Tongue (tissue), 2 donors: ENCODE data around the gene GATA5. TPM values are rescaled to one million over a fixed set of nuclear protein-coding genes. Genes with fewer than 3 reads are reported as not detected.
"Not testable (repeated sequence)": the region's sequence is repeated elsewhere in the genome, so short reads cannot be mapped to it uniquely, and the experiment has no call there.

ENCODE experiments used
- DNase-seq: peaks from one replicate; pipeline ENCODE4 v3.0.0-alpha.2; 2015
- total RNA-seq: library from RNA; depleted of rRNA; stranded (reverse); fragments of >200 nt; gene quantifications from one replicate; pipeline ENCODE4 v1.2.3, GENCODE V29; 2014

Gene GATA5
- total RNA-seq, 1 donor from 2014 or later = not detected

DNA sequence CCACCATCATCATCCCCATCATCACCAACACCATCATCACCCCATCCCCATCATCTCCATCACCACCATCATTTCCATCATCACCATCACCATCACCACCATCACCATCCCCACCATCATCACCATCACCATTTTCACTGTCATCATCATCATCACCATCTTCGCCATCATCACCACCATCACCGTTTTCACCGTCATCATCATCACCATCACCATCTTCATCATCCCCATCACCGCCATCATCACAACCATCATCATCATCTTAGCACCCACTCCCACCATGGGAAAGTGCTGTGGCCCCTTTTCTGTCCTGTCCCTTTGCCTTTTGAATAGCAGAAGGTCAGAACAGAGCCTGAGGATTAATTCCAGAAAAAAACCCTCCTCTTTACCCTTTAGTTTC is 28.5 kb upstream of the GATA5 start:
- DNase-seq = no peak

DNA sequence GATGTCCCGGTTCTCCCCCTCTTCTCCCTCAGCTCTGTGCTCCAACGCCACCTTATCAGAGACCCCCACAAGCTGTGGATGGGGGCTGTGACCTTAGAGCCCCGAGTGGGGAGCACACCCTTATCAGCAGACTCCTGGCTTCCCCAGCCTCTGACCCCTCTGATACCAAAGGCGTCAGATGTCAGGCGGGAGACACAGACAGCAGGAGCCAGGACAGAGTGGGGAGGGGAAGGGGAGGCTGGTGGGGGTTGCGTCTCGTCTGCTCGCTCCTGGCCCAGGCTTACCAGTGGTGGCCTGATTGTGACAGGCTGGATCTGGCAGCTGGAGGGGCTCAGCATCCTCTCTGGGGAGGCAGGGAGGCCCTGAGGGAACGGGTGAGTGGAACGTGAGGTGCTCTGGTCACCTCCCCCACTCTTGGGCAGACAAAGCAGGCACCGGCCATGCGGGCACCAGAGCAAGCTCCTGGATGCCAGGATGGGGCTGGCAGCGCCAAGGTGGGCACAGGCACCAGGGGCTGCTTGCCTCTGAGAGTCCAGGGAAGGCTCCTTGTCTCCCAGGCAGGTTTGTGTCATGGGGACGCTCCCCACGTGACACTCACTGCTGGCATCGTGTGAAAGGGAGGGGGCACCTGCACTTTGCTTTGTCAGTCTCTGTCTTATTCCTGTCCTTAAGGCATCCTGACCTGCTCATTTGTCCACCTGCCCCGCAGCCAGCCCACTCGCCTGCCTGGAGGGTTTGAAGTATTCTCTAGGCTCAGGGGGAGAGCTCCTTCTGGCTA is 27.8 kb upstream of the GATA5 start:
- no peak for DNase-seq

DNA sequence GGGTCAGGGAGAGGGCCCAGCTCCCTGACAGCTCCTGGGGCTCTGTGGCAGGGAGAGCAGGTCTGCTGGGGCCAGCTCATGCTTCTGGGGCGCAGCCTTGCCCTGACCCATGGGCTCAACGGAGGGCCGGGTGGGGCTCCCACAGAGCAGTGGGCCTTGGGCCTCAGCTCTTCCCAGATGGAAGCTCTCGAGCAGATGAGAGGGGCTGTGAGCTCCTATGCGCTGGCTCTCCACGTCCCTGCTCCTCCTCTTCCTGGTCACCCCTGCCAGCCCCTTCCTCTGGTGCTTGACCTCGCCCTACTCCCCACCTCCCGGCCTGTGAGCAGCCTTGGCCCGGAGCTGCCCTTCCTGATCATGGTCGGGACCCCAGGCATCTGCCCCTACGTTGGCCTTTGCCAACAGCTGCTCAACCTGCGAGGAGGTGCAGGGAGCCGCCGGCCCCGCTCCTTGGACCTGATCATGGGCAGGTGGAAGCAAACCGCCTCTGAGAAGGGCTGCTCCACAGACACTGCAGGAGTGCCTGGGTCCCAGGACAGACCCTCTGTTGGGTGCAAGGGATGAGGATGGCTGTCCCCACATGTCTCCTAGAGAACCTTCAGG is 26.8 kb upstream of the GATA5 start:
- DNase-seq = no peak

DNA sequence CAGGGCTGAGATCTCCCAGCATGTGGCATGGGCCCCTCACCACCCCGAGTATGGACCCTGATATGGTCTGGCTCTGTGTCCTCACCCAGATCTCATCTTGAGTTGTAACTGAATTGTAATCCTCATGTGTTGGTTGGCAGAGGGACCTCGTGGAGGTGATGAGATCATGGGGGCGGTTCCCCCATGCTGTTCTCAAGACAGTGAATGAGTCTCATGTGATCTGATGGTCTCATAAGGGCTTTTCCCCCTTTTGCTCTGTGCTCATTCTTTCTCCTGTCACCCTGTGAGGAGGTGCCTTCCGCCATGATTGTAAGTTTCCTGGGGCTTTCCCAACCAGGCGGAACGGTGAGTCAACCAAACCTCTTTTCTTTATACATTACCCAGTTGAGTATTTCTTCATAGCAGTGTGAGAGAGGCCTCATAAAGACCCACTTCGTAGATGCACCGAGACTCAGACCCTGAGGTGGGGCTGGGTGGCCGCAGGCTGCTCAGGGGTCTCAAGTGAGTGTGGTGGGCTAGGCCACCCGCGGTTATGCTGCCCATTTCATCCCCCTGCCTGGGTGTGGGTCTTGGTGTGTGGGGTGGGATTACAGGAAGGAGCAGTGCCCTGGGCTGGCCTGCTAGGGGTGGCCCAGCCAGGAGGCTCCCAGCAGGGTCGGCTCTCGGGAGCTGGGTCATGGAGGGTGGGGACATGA is 26.2 kb upstream of the GATA5 start:
- no peak for DNase-seq

- DNase-seq = peak; percentile 82
Measured at GRCh38 chr20:62500237-62500864, 24.6 kb upstream of the GATA5 start.

GRCh38 chr20:62499758-62500236 is 24.0 kb upstream of the GATA5 start:
- no peak for DNase-seq

- DNase-seq = no peak
Measured at GRCh38 chr20:62498874-62499273, 23.1 kb upstream of the GATA5 start.

GRCh38 chr20:62496568-62497218 is 20.9 kb upstream of the GATA5 start:
- DNase-seq = no peak

DNA sequence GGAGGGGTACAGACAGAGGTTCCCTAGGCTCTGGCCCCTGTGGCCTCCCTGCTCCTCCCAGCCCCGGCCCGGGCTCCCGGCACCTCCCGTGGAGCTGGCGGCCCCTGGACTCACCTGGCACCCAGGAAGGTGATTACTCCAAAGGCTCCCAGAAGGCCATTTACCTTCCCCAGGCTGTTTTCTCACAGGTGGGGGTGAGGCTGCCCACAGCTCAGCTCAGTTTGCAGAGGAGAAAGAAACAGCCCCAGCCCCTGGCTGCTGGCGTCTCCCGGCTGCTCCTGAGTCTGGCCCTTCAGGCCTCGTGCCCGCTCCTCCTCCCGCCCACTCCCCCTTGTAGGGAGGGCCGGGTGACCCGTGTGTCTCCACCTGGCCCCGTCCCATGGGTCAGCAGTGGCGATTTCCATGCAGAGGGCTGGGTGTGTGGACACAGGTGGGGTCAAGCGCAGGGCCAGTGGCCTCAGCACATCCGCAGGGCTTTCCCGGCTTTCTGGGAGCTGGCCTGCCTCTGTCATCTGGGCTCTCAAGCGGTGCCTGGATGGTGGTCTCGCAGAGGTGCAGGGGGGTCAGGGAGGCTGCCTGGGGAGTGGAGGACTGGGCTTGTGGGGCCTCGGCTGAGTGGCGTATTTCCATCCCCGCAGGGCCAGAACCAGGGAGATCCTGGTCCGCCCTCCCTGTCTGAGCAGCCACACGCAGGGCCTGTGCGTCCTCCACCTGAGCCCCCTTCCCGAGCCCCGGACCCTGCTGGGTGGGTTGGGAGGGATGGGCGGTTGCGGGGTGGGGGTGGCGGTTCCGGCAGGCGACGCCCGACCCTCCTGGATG is 20.2 kb upstream of the GATA5 start:
- DNase-seq = no peak

DNA sequence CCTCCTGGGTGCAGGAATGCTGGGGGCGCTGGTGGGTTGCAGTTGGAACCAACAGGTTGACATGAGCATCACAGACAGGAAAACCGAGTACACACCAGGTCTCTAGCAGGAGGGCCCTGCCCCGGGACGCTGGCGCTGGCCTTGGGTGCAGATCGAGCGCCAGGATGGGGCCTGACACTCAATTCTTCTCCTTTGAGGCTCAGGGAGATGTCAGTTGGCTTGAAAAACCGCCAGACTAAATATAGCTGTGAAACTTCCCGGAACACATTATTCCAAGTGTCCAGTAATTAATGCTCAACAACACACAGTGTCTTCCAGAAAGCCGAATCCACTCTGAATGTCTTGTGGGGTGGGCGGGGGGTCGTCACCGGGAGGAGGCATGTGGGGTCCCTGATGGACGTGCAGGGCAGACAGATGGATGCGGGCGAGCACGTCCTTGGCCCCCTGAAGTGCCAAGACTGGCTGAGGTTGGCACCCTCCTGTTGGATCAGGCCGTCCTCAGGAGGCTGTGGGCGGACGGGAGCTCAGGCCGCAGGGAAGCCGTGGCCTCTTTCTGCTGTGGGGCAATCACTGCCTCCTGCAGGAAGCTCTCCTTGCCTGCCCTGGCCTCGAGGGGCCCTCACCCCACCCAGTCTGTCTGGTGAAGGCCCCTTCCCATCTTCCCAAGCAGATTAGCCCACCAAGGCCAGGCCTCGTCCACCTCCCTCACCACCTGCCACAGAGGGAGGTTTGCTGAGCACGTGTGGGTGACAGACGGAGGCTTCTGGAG is 19.4 kb upstream of the GATA5 start:
- DNase-seq = no peak

GRCh38 chr20:62494537-62494936 is 18.7 kb upstream of the GATA5 start:
- DNase-seq = no peak

DNA sequence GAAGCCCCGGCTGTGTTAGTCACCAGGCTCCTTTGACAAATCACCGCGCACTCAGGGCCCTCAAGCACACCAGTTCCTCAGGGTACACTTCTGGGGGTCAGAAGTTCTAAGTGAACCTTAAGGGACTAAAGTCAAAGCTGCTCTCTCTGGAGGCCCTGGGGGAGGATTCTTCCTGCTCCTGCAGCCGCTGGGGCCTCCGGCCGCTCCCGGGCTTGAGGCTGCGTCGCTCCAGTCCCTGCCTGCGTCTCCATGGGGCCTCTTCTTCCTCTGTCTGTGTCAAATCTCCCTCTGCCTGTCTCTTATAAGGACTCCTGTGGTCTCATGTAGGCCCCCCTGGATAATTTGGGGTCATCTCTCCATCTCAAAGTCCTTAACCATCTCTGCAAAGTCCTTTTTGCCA is 18.1 kb upstream of the GATA5 start:
- DNase-seq = no peak

- DNase-seq = no peak
Measured at GRCh38 chr20:62493253-62493885, 17.6 kb upstream of the GATA5 start.

DNA sequence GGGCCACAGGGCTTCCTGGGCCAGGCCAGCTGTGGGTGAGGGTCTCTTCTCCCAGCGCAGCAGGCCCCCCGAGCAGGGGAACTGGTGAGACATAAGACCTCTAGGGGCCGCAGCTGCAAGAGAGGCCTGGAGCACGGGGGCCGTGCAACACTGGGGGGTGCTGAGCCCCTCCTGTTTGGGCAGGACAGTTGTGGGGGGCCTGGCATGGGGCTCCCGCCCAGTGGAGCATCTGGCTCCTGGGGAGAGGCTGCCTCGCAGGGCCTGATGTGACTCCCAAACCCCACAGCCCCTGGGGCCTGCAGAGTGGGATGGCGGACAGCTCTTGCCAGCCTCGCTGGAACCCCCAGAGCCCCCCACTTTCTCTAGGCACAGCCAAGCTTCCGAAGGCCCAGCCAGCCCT is 16.9 kb upstream of the GATA5 start:
- DNase-seq = no peak

GRCh38 chr20:62490783-62491182 is 15.0 kb upstream of the GATA5 start:
- not testable (repeated sequence) for DNase-seq

GRCh38 chr20:62489932-62490263 is 14.1 kb upstream of the GATA5 start:
- DNase-seq = no peak

DNA sequence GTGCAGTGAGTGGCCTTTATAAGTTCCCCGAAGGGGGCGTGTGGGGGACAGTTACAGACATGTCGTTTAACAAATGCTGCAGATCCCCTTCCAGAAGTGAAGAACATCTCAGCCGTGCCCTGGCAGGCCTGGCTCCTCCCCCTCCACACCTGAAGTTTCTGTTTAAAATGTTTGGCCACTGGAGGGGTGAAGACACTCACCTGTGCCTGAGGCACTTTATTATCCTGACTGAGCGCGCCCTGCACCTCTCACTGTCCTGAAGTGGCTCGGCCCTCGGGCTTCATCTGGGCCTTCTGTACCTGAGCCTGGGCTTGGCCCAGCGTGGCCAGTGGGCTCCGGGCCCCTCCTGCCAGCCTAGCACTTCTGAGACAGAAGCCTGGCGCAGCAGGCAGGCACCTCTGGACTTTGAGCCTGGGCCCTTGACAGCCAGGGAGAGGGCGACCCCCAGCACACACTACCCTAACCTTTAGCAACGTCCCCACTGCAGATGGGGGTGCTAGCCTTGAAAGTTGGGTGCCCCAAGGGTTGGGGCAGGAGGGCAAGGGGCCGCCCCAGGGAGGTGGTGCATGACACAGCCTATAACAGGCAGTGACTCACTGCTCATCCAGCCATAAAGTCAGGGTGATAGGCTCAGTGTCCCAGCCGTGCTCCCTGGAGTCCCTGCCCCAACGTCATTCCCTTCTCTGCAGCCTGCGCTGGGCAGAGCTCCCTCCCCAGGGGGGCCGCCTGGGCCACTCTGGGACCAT is 13.6 kb upstream of the GATA5 start:
- DNase-seq = no peak

GRCh38 chr20:62488470-62488869 is 12.7 kb upstream of the GATA5 start:
- DNase-seq = no peak

DNA sequence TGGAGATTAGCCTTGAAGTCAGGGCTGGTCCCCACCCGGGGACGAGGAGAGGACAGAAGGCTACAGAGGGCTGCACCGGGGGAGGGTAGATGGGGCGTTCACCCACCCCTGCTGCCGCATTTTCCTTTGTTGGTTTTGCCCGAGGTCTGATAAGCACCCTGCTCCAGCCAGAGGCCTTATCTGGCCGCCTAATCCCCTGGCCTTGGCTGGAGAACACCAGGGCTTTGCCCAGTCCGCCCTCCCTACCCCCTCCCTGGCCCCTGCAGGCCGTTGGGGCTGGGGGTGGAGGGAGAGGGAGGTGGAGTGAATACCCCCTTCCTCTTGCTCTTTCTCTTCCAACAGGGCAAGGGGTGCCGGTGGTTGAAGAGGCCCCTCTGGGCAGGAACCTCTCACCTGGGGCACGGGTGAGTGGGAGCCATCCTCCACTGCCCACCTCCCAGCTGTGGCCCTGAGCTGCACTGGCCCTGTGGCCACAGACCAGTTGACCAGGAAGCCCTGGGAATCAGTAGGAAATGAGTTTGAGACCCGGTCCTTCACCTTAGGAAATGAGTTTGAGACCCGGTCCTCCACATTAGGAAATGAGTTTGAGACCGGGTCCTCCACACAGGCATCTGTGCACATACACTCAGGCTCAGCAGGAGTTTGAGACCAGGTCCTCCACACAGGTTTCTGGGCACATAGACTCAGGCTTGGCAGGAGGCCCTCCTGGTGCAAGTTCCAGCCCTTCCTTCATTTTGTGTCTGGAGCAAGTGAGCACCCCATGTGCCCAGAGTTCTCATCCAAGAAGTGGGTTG is 12.0 kb upstream of the GATA5 start:
- DNase-seq = no peak
